Measurements from ENCODE around the gene NMBR.
A peak's percentile ranks its signal among the peaks of the same experiment; 100 is the strongest.
"Not testable (repeated sequence)": the region's sequence is repeated elsewhere in the genome, so short reads cannot be mapped to it uniquely, and the experiment has no call there.

The NMBR gene

GRCh38 chr6:142146828-142147662 lies at the start of gene NMBR, which contains the start of gene VTA1:
Gene NMBR, minus strand, starts transcription at chr6:142147122. Its CDS starts 58,464 bp downstream, at chr6:142088658.
Gene VTA1, plus strand, starts transcription at chr6:142147263. Its CDS starts 25 bp downstream, at chr6:142147288.
- peak; percentile 85 for DNase-seq

GRCh38 chr6:142195862-142196541 lies 49.1 kb upstream of the NMBR start:
- DNase-seq = no peak

- DNase-seq = no peak
These were observed 46.7 kb upstream of the NMBR start for GRCh38 chr6:142193621-142194020.

GRCh38 chr6:142192343-142192742 lies 45.4 kb upstream of the NMBR start:
- no peak for DNase-seq

GRCh38 chr6:142189057-142189456 lies 42.1 kb upstream of the NMBR start:
- DNase-seq = no peak

- not testable (repeated sequence) for DNase-seq
These were observed 41.4 kb upstream of the NMBR start for GRCh38 chr6:142188341-142188740.

GRCh38 chr6:142187209-142187608 lies 40.3 kb upstream of the NMBR start:
- DNase-seq = no peak

- DNase-seq = no peak
These were observed 38.7 kb upstream of the NMBR start for GRCh38 chr6:142185641-142186040.

- no peak for DNase-seq
These were observed 37.4 kb upstream of the NMBR start for GRCh38 chr6:142184307-142184706.

GRCh38 chr6:142183351-142183750 lies 36.4 kb upstream of the NMBR start:
- peak; percentile 7 for DNase-seq

GRCh38 chr6:142182004-142182403 lies 35.1 kb upstream of the NMBR start:
- DNase-seq = no peak

GRCh38 chr6:142178129-142178528 lies 31.2 kb upstream of the NMBR start:
- DNase-seq = no peak

GRCh38 chr6:142174703-142175102 lies 27.8 kb upstream of the NMBR start:
- no peak for DNase-seq

- DNase-seq = no peak
These were observed 27.1 kb upstream of the NMBR start for GRCh38 chr6:142173980-142174379.

GRCh38 chr6:142172758-142173157 lies 25.8 kb upstream of the NMBR start:
- DNase-seq = no peak

GRCh38 chr6:142171351-142171750 lies 24.4 kb upstream of the NMBR start:
- no peak for DNase-seq

- no peak for DNase-seq
These were observed 20.6 kb upstream of the NMBR start for GRCh38 chr6:142167486-142167885.

- DNase-seq = no peak
These were observed 20.1 kb upstream of the NMBR start for GRCh38 chr6:142167071-142167470.

GRCh38 chr6:142165227-142165626 lies 18.3 kb upstream of the NMBR start:
- no peak for DNase-seq

- no peak for DNase-seq
These were observed 15.9 kb upstream of the NMBR start for GRCh38 chr6:142162780-142163179.

GRCh38 chr6:142156758-142157068 lies 9.8 kb upstream of the NMBR start:
- DNase-seq = not testable (repeated sequence)

- no peak for DNase-seq
These were observed 9.2 kb upstream of the NMBR start for GRCh38 chr6:142155895-142156757.

GRCh38 chr6:142155091-142155490 lies 8.2 kb upstream of the NMBR start:
- no peak for DNase-seq

Data from KG1 (cell line).